GM12878 (cell line): ENCODE results near the gene SAP25. TPM values are rescaled to one million over a fixed set of nuclear protein-coding genes. Genes with fewer than 3 reads are reported as not detected.

Experiments used
- ATF2 ChIP-seq: IDR thresholded peaks from 2 replicates; pipeline ENCODE4 v1.6.1; 2012; ENCODE audit warnings: low read length, inconsistent platforms
- CHD2 ChIP-seq: IDR thresholded peaks from 2 replicates; pipeline ENCODE4 v1.6.1; 2011; ENCODE audit warnings: low read depth, low read length, improper control_type of control experiment, borderline replicate concordance
- CTCF ChIP-seq, 3 experiments: IDR thresholded peaks in 2 of 3; conservative IDR thresholded peaks in 1 of 3; 2 replicates each; pipeline ENCODE4 v1.5.1; 2011; ENCODE audit warnings: low read depth in 3 of 3, low read length in 3 of 3, mild to moderate bottlenecking in 3 of 3, control low read depth in 2 of 3, moderate library complexity in 2 of 3, inconsistent platforms in 1 of 3, mixed read lengths in 1 of 3; ENCODE audit not compliant: control insufficient read depth in 2 of 3, insufficient read depth in 1 of 3; ENCODE audit errors: extremely low read depth in 1 of 3
- E2F4 ChIP-seq: IDR thresholded peaks from 2 replicates; pipeline ENCODE4 v1.6.1; 2012; ENCODE audit warnings: low read depth, low read length, improper control_type of control experiment
- JUND ChIP-seq: IDR thresholded peaks from 2 replicates; pipeline ENCODE4 v1.6.1; 2012; ENCODE audit warnings: low read depth, mild to moderate bottlenecking, low read length, improper control_type of control experiment, moderate library complexity
- MAX ChIP-seq: IDR thresholded peaks from 2 replicates; pipeline ENCODE4 v1.6.1; 2012; ENCODE audit warnings: low read depth, low read length, improper control_type of control experiment
- MEF2A ChIP-seq: IDR thresholded peaks from 2 replicates; pipeline ENCODE4 v1.6.1; 2011; ENCODE audit warnings: low read depth, mild to moderate bottlenecking, low read length, moderate library complexity; ENCODE audit not compliant: insufficient read depth
- NFYB ChIP-seq: IDR thresholded peaks from 2 replicates; pipeline ENCODE4 v1.6.1; 2011; ENCODE audit warnings: low read depth, mild to moderate bottlenecking, low read length, improper control_type of control experiment, moderate library complexity; ENCODE audit not compliant: insufficient read depth
- NR2F1 ChIP-seq: fragments of 450-650 bp; conservative IDR thresholded peaks from 2 replicates; pipeline ENCODE4 v1.6.1; 2017; ENCODE audit warnings: mild to moderate bottlenecking
- POLR2A ChIP-seq: IDR thresholded peaks from 2 replicates; pipeline ENCODE4 v1.6.1; 2011; ENCODE audit warnings: low read depth, mild to moderate bottlenecking, low read length
- RAD21 ChIP-seq: IDR thresholded peaks from 2 replicates; pipeline ENCODE4 v1.6.1; 2011; ENCODE audit warnings: mild to moderate bottlenecking, low read depth, low read length, moderate library complexity; ENCODE audit not compliant: insufficient read depth
- RUNX3 ChIP-seq: IDR thresholded peaks from 2 replicates; pipeline ENCODE4 v1.6.1; 2012; ENCODE audit warnings: low read length, inconsistent platforms
- SIN3A ChIP-seq: IDR thresholded peaks from 2 replicates; pipeline ENCODE4 v1.6.1; 2012; ENCODE audit warnings: low read depth, low read length, improper control_type of control experiment
- SMAD1 ChIP-seq: fragments of 450-650 bp; IDR thresholded peaks from 2 replicates; pipeline ENCODE4 v1.6.1; 2018; ENCODE audit warnings: mild to moderate bottlenecking, low read depth; ENCODE audit not compliant: partially characterized antibody
- SMC3 ChIP-seq: IDR thresholded peaks from 2 replicates; pipeline ENCODE4 v1.6.1; 2011; ENCODE audit warnings: low read length, improper control_type of control experiment, borderline replicate concordance
- SP1 ChIP-seq: IDR thresholded peaks from one replicate; pipeline ENCODE4 v1.6.1; 2011; ENCODE audit warnings: low read depth, low read length
- SPI1 ChIP-seq: IDR thresholded peaks from 2 replicates; pipeline ENCODE4 v1.6.1; 2011; ENCODE audit warnings: low read depth, mild to moderate bottlenecking, low read length, moderate library complexity, borderline replicate concordance; ENCODE audit not compliant: insufficient read depth
- SUZ12 ChIP-seq: fragments of 200-600 bp; sonication (generic); IDR thresholded peaks from one replicate; pipeline ENCODE4 v1.6.1; 2018; ENCODE audit warnings: antibody characterized with exemption, mild to moderate bottlenecking; ENCODE audit not compliant: unreplicated experiment
- ZBTB11 ChIP-seq: fragments of 450-650 bp; formaldehyde crosslinking; IDR thresholded peaks from 2 replicates; pipeline ENCODE4 v1.5.0; 2022; ENCODE audit warnings: mild to moderate bottlenecking, missing genetic modification characterization
- ZSCAN29 ChIP-seq: fragments of 450-650 bp; IDR thresholded peaks from 2 replicates; pipeline ENCODE4 v1.6.1; 2017; ENCODE audit warnings: mild to moderate bottlenecking, moderate library complexity
- polyA plus RNA-seq, 11 experiments: library from polyadenylated mRNA; depleted of rRNA in 4 of 11; unstranded in 6 of 11; stranded (reverse) in 5 of 11; fragments of >200 nt; fragmentation: Nextera tagmentation in 4 of 11; fragmentation: Illumina TruSeq in 1 of 11; extraction: Ambion mirVana in 4 of 11; extraction: Trizol in 1 of 11; gene quantifications; 1 replicate in 1 of 11; 2 replicates in 10 of 11; pipeline versions ENCODE4 v1.2.1 to v1.2.3, GENCODE V29; 2011 to 2016; ENCODE audit warnings: inconsistent platforms in 2 of 11, missing spikeins in 2 of 11, low read depth in 1 of 11
- total RNA-seq, 4 experiments: library from RNA; depleted of rRNA in 3 of 4; stranded (reverse); fragments of >200 nt in 3 of 4; fragmentation: Illumina TruSeq in 1 of 4; extraction: Trizol in 1 of 4; gene quantifications; 2 replicates each; pipeline versions ENCODE4 v1.2.1 to v1.2.3, GENCODE V29; 2013 to 2021

SAP25 gene
- total and polyA plus RNA-seq, 10 of the 15 experiments (the other 5 are each of a cell fraction or from before 2014, with no cell fraction given) = 0.14 to 8.6 (median 1.1) TPM

GRCh38 chr7:100563809-100564400, 9.8 kb downstream of the SAP25 start (continued):
- no peak for TF ChIP-seq SUZ12
- TF ChIP-seq RAD21 = peak; percentile 71
- no peak for TF ChIP-seq CHD2
- no peak for TF ChIP-seq ZBTB11 (CRISPR knock-in tag)
- no peak for TF ChIP-seq SP1
- peak; percentile 94 to 98 (median 97) for TF ChIP-seq CTCF (IDR thresholded peaks at IDR 0.05 in 2 of 3, conservative IDR thresholded peaks at IDR 0.05 in 1 of 3; ENCODE audit: control insufficient read depth in 2 of 3, extremely low read depth in 1 of 3, insufficient read depth in 1 of 3, low read depth in 3 of 3, low read length in 3 of 3)
- TF ChIP-seq SMC3 = peak; percentile 85
- no peak for TF ChIP-seq SIN3A
- no peak for TF ChIP-seq RUNX3
- no peak for TF ChIP-seq NFYB
- no peak for TF ChIP-seq NR2F1
- no peak for TF ChIP-seq JUND
- no peak for TF ChIP-seq SMAD1
- TF ChIP-seq E2F4 = no peak
- no peak for TF ChIP-seq ATF2
- peak; percentile 35 for TF ChIP-seq POLR2A
- no peak for TF ChIP-seq SPI1
- no peak for TF ChIP-seq MEF2A
- no peak for TF ChIP-seq MAX
- no peak for TF ChIP-seq ZSCAN29
